HG02981 (cell line): ENCODE measurements around the gene PTPRQ.

Experiments
- ATAC-seq: cut with Tn5 transposase; IDR thresholded peaks from one replicate; pipeline ENCODE4 v1.9.1; 2021; ENCODE audit warnings: mild to moderate bottlenecking, moderate library complexity; ENCODE audit not compliant: unreplicated experiment

Gene PTPRQ

DNA sequence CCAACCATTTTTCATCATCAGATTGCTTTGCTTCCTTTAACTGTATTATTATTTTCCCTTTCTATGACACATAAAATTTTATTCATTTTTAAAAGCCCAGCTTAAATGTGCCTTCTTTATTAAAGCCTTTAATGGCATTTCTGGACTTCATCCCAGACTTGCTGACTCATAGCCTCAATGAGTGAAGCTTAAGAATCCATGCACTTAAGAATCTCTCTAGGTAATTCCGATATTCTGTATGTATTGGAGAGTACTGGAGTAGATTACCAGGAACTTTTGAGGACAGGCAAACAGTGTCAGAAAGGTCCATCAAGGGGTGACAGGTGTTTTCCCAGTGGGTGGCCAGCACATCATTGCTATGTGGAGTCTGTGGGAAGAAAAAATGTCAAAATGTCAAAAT is 107.9 kb downstream of the PTPRQ start:
- no peak for ATAC-seq

DNA sequence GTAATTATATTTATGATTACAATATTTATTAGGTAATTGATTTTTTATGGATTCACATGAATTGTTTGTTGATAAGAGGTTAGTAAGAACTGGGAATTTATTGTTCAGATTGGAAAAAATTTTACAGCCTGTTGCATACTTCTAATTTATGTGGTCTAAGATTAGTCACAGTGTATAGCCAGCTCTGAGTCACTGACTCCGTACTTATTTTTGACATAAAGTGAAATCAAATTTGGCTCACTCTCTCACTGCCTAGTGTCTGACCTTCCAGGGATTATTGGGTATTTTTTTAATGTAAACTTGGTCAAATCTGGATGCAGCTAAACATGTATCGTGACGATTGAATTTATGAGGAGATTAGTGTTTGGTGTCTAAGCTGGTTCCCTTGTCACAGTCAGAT is 109.3 kb downstream of the PTPRQ start:
- ATAC-seq: no peak

DNA sequence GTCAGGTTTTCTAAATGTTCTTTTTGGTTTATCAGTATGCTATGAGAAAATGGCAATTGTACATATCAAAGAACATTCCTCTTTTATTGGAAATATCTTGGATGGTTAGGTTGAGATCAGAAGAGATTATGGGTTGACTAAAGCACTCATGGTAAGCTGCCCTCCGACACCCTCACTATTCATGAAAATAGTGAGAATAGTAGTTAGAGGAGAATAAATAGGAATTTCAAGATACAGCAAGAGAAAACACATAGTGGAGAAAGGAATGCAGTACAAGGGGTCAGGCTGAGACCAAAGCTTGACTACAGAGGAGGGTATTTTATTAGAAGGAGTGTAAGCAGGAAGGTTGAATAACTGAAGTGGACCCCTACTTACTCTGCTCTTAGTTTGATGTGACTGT is 112.5 kb downstream of the PTPRQ start:
- no peak for ATAC-seq

DNA sequence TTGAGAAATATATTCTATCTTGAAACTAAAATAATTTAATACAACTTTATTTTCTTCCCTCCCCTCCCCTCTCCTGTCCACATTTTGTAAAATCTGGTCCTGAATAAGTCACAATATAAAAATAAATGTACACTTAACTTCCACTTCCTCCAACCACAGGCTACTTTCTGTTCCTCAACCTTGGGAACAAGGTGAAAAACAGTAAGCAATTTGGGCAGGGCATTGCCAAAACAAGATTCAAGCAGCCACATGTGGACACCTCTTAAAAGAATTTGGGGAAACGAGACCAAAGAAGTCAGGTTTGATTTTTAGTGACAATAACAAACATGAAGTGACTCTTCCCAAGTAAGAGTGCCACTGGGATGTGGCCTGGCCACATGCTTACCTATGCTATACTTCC is 115.7 kb downstream of the PTPRQ start:
- ATAC-seq: no peak

DNA sequence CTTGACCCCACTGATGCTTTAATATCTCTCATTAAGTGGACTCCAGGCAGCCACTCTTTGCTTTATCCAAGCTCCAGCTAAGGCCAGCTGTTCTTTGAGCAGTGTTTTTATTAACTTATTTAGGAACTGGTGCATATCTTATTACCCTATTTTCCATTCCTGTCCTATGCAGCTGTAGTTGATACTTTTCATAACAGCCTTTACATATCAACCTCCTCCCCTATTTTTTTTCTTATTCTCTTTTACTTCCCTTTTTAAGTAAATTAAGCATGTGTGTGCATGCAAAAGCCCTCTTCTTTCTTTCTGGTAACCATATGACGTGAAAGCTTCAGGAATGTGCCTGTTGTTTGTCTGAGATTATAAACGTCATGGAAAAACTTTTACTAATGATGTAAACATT is 121.2 kb downstream of the PTPRQ start:
- no peak for ATAC-seq

DNA sequence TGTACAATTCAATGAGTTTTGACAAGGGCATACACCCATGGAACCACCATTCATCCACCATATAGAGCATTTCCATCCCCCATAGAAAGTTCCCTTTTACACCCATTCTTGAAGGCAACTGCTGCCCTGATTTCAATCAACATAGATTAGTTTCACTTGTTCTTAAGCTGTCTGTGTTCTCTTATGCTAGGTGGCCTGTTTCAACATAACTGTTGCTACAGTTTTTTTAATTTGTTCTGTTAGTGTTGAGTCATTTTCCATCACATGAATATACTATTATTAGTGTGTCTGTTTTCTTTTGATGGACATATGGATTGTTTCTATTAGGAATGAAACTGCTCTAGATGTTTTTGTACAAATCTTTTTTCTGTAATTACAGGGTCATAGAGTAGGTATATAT is 123.4 kb downstream of the PTPRQ start:
- no peak for ATAC-seq

DNA sequence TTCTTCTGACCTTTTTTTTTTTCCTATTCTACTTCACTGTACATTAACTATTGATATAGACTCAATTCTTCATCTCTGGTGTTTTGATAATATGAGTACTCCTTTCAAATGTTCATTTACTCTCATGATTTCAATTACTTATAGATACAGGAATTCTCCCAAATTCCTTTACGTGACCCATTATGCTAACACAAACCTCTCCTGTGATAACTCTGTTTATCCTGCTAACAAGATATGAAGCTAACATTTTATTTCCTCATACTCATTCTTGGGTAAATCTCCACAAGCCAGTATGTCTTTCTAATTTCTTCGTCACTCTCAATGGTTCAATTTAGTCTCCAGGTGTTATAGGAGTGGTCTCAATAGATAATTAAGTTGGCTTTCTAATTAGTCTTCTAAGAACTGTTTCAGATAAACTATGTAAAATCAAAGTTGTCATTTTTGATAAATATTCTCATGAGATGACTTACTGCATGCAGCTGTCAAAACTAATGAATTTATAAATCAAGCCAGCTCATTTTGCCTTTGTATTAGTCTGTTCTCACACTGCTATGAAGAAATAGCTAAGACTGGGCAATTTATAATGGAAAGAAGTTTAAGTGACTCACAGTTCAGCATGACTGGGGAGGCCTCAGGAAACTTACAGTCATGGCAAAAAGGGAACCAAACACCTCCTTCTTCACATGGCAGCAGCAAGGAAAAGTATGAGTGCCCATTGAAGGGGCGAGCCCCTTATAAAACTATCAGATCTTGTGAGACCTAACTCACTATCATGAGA is 132.8 kb downstream of the PTPRQ start:
- ATAC-seq: no peak

DNA sequence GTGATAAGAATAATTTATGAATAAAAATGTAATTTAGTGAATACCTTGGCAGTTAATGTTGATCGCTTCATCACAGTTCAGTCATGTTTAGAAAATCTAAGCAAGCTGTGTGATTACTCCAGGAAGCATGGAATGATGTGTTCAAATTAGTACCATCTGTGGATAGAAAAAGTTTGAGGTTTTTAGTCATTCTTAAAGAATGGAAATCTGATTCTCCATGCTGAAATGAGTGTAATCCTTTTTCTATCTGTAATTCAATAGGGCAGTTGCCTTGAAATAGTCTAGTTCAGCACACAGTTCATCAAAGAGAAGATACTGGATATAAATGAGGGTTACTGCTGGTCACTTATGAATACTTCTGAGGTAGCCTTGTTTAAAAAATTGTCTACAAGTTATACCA is 136.2 kb downstream of the PTPRQ start:
- no peak for ATAC-seq

DNA sequence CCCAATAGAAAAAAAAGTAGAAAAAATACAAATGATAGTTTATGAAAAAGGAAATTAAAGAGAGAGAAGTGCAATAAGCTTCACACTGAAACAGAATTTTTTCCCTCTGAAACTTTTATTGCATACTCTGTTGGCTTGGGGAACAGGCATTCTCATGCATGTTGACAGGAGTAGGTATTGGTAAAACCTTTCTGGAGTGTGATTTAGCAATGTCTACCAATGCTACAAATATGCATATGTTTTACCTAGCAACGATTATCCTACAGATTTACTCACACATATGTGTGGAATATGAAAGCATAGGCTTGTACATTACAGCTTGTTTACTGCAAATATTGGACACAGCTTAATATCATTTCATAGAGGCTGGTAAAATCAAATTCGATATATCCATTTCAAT is 137.7 kb downstream of the PTPRQ start:
- no peak for ATAC-seq

DNA sequence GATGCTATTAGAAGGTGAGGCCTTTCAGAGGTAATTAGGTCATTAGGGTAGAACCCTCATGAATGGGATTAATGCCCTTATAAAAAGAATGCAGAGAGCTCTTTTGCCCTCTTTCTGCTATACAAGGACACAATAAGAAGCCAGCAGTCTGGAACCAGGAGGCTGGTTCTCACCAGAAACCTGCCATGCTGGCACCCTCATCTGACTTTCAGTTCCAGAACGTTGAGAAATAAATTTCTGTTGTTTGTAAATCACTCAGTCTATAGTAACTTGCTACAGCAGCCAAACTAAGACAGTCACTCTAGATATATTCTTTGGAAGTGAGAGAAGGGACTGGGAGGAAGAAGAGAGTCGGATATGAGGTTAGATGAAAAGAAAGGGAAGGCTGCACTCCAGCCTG is 138.4 kb downstream of the PTPRQ start:
- no peak for ATAC-seq

DNA sequence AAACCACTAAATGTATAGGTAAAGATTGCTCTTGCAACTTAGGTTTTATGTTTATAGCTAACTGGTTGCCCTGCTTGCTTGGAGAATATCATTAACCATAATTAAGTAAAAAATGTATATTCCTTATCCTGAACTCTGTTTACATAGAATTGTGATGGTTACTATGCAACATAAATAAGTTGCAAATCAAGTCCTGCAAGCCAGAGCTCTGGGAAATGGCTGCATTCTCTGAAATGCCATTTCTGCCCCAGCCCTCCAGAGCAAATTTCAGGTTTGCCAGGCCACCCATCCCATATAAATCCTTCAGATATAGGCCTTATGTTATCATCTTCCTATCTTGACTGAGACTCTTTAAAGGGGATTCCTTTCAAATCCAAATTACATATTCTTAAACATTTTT is 145.0 kb downstream of the PTPRQ start:
- ATAC-seq: no peak

DNA sequence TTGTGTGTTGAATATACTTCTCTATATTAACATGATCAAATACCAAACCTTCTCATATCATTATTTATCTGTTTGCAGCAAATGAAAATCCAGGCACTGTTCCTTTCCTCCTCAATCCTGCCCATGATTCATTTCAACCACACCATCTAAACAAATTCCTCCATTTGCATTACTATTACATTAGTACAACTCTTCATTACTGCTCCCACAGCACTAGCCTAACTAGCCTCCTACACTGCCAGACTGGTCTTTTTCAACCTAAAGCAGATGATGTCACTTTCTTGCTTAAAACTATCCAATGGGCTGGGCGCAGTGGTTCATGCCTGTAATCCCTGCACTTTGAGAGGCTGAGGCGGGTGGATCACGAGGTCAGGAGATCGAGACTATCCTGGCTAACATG is 146.1 kb downstream of the PTPRQ start:
- ATAC-seq: no peak

DNA sequence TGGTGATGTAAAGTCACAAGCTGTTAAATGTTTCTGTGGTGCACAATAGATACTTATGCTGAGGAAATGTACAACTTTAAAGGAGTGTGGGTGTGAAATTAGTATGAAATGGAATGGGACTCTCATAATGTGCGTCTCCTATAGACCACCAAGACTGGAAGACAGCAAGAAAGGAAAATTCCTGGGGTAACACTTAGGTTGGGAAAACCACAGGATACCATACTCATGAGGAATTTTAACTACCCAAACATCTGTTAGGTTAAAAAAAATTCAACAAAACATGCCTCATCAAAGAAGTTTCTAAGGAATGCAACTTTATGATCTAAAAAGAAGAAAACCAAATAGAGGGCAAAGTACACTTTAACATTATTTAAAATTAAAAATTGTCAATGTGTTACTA is 149.7 kb downstream of the PTPRQ start:
- ATAC-seq: no peak

DNA sequence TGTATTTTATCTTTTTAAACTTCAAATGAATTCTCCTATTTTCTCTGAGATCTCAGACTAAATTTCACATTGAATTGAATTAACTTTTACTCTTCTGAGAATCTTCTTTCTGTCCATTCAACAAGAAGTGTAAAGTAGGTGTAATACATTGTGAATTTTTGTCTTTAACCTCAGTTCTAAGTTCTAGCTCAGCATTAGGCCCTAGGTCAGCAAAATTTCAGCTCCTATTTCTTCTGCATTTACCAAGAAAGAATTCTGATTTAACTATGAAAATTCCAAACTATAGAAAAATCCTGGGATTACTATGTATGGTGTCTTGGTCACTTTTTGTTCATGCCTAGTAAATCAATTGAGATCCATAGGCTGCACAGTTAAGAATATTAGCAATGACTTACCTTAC is 152.5 kb downstream of the PTPRQ start:
- ATAC-seq: no peak

DNA sequence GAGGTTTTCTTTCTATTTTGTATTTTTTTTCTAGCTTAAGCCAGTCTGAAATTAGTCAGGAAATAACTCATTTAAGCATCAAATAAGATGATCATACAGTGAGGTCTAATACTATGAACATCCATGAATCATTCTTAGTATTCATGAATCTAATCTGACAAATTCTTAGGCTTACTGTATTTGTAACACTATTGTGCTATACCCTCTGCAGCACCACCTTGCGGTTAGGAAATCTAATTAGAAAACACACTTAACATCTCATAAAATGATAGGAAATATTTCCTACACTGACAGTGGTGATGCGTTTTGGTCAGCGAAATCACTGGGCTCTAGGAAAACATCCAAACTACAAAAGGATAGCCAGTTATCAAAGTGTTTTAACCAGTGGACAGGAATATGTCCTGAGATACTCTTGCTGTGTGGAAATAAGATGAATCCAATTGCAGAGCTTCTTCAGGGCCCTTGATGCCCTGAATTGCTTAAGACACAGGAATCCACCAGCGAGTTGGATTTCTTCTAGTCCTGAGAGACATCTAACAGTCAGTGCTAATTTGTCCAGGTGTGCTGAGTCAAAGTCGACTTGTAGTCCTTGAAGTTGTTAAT is 154.1 kb downstream of the PTPRQ start:
- ATAC-seq: no peak

DNA sequence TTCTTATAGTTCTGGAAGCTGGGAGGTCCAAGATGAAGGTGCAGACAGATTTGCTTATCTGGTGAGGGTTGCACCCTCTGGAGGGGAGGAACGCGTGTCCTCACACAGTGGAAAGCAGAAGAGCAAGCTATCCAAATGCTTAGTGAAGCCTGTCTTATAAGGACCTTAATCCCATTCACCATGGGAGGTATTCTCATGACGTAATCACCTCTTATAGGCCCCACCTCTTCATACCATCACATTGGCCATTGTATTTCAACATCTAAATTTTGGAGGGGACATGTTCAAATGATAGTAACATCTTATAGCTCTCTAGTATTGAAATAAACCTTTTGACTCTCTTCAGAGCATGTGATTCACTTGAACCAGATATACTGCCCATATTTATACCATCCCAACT is 158.4 kb downstream of the PTPRQ start:
- no peak for ATAC-seq

DNA sequence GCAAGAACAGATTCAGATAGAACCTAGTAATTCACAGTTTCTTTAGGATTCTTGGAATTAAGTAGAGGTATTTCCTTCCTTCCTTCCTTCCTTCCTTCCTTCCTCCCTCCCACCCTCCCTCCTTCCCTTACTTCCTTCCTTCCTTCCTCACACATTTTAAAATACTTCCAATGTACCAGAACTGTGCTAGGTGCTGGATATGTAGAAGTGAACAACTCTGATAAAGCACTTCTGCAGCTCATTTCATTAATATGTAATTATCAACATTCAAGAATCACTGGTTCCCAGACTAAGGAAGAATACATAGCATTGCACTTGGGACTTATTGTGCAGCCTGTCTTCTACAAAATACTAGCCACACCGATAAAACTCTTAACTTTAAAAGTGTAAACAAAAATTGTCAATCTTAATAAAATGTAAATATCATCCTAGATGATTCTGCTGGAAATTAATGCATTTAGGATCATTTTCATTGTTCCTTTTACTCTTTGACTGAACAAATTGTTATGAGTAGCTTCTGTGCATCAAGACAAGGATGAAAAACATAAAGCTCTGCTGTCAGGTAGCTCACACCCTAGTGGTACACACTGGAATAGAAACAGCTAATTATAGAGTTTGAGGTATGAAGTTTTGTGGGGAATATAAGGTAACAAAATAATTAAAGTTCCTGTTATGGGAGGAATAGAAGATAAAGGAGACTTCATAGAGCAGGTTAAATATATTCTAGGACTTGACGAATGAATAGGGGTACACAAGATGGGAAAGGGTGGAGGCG is 163.5 kb downstream of the PTPRQ start:
- ATAC-seq: no peak

DNA sequence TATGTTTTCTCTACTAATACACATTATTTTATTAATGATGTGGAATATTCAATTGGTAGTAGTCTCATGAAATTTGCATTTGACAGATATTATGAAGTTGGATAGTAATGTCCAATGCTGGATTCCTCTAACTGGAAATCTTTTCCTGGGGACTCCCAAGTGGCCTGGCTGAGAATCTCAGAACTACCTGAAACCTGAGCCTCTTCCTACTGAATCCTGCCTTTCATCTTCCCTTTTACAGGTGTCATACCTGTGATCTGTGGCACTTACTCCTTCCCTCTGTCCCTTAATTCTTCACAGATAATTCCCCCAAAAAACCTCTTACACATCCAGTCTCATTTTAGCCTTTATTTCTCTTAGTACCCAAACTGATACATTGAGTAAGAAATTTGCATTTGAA is 173.7 kb downstream of the PTPRQ start:
- ATAC-seq: no peak

DNA sequence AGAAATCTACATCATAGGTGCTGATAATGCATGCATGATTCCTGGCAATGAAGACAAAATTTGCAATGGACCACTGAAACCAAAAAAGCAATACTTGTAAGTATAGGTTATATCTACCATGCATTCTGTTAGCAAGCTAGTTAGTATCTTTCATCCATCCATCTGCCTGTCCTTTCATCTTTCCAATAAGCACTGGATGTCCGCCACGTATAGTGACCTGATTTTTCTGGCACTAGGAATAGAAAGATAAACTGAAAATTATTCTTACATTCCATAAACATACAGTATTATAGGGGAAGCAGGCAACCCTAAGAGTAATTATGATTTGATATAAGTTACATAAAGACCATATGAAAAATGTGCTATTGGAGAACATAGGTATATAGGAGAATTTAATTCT is 176.2 kb downstream of the PTPRQ start:
- ATAC-seq: no peak

DNA sequence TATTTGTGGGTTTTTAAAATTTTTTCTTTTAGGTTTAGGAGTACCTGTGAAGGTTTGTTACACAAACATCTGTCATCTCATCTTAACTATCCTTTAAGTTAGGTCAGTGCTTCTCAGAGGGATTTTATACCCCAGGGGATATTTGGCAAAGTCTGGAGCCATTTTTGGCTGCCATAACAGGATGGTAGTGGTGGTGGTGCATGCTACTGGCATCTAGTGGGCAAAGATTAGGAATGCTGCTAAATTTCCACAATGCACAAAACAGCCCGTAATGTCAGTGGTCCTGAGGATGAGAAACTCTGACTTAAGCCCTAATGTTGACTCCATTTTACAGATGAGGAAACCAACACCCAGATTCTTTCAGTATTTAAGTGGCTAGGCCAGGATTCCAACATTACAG is 178.2 kb downstream of the PTPRQ start:
- no peak for ATAC-seq

DNA sequence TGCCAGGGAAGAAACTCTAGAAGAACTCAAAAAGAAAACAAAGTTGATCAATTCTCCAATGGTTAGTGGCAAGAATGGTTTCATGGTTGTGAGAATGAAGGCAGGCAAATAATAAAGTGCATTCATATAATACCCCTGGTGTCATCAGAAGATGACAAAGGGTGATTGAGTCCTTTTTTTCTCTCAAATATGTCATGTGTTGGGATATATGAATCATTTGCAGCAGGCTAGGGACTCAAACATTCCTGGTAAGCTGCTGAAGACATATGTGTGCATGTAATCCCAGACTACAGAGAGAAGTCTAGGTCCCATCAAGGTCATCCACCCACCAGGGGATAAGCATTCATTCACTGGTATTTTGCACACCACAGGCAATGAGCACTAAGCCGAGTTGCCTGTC is 181.0 kb downstream of the PTPRQ start:
- no peak for ATAC-seq

DNA sequence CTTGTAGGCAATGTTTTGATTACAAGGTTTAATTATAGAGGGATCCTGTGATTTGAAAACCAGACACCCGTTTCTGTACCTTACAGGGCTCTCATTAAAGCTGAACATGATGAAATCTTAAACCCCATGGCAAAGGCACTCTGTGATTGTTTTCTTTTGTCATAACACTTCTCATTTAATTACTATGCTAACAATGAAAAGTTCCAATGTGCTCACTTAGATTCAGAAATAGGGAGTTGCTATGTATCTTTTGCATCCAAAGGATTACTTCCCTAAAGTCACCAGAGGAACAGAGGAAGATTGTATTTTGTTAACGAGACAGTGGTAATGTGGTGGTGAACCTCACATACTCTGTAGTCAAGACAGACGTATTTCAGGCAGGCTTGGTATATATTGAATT is 181.9 kb downstream of the PTPRQ start:
- no peak for ATAC-seq
